NCI-H345 (cell line): ENCODE results near the gene KRTAP5-4.
"Not testable (repeated sequence)": the region's sequence is repeated elsewhere in the genome, so short reads cannot be mapped to it uniquely, and the experiment has no call there.

ENCODE experiments used
- DNase-seq: peaks from one replicate; lab custom pipeline; 2025; lab: John Stamatoyannopoulos, UW

KRTAP5-4 gene

DNA sequence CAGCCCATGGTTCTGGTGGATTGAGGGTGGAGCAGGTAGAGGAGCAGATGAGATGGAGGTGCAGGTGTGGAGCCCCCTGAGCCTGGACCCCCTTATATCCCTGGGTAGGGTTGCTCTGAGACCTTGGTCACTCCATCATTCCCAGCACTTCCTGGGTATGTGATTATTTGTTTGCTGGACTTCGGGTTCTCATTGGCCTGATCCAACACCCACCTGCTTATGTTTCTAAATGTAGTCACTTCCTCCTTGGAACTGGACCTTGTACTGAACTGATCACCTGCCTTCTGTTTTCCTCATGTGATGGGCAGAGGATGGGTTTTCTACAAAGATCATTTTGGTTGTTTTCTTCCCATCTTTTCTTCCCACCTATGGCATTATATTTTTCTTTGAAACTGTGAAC, at the start of gene KRTAP5-4:
Gene KRTAP5-4 (minus strand): TSS at position 53 of the 400 bp plus-strand sequence. CDS start 45 bp downstream, at position 8.
- no peak for DNase-seq

GRCh38 chr11:1671658-1672057, 49.7 kb upstream of the KRTAP5-4 start:
- no peak for DNase-seq

DNA sequence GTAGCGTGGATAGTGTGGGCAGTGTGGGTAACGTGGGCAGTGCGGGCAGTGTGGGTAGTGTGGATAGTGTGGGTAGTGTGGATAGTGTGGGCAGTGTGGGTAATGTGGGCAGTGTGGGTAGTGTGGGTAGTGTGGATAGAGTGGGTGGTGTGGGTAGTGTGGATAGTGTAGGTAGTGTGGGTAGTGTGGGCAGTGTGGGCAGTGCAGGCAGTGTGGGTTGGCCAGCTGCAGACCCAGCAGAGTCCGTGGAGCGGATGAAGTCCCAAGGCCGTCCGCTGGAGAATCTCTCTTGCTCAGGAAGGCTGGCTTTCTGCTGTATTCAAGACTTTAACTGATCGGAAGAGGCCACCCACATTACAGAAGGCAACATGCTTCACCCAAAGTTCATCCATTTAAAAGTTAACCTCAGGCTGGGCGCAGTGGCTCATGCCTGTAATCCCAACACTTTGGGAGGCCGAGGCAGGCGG, 49.0 kb upstream of the KRTAP5-4 start:
- no peak for DNase-seq

DNA sequence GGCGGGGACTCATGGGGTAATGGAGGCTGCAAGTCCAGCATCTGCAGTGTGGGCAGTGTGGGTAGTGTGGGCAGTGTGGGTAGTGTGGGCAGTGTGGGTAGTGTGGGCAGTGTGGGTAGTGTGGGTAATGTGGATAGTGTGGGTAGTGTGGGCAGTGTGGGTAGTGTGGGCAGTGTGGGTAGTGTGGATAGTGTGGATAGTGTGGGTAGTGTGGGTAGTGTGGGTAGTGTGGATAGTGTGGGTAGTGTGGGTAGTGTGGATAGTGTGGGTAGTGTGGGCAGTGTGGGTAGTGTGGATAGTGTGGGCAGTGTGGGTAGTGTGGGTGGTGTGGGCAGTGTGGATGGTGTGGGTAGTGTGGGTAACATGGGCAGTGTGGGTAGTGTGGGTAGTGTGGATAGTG, 48.5 kb upstream of the KRTAP5-4 start:
- DNase-seq, result not testable (repeated sequence)

- DNase-seq, result no peak
Observed at GRCh38 chr11:1669546-1670218, 47.7 kb upstream of the KRTAP5-4 start.

DNA sequence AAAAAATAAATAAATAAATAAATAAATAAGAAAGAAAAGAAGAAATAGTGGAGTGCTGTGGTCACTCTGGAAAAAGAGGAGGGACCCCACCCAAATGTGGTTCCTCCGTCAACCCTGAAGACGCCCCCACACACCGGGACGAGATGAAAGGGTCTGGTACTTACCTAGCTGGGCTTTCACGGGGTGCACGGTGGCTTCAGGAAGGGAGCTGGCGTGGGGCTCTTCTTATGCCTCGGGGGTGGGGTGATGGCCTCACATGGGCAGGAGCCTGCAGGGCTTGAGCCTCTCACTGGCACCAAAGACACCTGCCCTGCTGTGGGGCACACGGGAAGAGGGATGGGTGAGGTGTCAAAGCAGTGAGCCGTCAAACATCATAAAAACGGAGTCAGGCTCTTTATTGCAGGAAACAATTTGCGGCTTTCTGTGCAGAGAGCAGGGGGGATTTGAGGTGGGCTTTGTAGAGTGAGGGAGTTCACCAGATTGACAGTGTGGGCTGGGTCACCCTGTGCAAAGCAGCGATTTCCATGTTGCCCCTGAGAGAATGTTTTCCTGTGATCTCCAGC, 47.1 kb upstream of the KRTAP5-4 start:
- no peak for DNase-seq

DNA sequence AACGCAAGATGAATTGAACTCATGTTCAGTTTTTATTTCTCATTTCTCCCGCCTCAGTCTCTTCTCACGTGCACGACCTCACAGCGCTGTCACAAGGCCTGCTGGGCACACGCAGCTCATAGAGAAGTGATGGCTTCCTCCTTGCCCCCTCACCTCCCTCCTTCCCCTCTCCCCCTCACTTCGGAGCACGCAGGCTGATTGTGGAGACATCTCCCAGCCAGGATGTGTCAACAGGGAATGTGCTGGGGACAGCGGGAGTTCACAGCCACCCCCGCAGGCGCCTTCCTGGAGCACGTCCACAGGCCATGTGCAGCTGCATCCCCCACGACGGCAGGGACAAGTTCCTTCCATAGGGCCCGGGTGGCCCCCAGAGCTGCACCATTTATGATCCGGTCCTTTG, 46.0 kb upstream of the KRTAP5-4 start:
- no peak for DNase-seq

DNA sequence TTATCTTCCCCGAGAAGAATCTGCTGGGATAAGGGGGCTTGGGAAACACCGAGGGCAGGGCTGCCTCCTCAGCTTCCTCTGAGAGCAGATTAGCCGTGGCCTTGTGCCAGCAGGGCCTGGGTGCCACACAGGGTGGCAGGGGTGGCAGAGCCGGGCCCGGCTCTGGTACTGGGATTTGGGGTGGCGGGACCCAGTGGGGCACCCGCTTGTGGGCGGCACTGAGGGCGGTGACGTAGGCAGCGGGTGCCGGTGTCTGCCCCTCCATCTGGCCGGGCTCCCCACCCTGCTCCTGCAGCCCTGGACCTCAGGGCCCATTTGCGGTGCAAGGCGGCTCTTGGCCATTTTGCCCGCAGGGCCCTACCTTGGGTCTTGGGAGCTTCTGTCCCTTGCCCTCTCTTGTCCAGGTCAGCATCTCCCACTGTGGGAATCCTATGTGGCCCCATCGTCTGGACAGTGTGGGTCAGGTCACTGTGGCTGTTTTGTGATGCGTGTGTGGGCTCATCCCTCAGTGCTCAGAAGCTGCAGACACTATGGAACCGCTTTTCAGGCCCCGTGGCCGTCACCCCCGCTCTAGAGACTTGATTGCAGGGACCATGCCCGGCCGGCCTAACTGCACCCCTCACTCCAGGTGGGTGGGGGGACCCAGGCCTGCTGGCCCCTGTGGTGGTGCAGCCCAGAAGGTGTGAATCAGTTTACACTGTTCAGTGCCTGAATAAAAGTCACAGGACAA, 45.3 kb upstream of the KRTAP5-4 start:
- DNase-seq, result no peak

DNA sequence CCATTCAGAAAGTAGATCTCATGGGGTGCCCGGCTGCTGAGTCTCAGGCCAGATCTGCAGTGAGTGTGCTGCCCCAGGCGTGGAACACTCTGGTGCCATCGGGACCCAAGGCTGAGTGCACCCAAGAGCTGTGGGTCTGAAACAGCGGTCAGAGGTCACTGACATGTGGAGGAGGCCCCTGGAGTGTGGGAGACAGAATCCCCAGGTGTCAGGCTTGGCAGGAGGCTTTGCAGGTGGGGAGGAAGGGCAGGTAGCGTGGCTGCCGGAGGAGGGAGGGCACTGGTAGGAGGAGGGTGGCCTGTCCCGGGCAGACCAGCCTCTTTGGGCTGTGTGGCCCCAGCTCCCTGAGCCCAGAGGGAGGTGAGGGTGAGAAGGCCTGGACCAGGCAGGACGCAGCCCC, 43.4 kb upstream of the KRTAP5-4 start:
- DNase-seq, result no peak

DNA sequence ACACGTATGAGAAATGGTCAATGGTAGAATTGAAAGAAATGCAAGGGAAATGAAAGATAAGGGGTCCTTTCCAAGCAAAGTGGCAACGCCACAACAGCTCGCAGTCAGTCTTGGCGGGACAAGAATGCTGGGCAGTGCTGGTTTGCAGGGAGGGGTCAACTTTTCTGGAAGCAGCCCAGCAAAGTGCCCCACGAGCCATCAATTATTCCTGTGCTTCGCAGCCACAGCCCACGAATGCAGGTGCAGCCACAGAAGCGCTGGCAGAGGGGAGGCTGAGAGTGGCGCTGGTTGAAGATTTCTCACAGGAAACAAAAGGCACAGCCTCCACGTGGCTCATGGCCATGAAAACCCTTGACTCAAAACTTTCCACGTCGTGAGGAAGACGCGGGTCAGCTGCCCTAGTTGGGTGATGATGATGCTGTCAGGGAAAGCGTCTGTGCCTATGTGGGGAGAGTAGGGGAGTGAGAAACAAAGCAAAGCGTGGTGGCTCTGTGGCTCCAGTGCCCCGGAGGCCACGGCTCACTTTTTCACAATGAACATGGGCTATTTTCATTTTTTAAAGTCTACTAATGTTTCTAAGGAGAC, 40.9 kb upstream of the KRTAP5-4 start:
- DNase-seq, result not testable (repeated sequence)

GRCh38 chr11:1661454-1662269, 39.7 kb upstream of the KRTAP5-4 start:
- not testable (repeated sequence) for DNase-seq

GRCh38 chr11:1660111-1660867, 38.4 kb upstream of the KRTAP5-4 start:
- no peak for DNase-seq

- no peak for DNase-seq
Observed at GRCh38 chr11:1659506-1659905, 37.6 kb upstream of the KRTAP5-4 start.

DNA sequence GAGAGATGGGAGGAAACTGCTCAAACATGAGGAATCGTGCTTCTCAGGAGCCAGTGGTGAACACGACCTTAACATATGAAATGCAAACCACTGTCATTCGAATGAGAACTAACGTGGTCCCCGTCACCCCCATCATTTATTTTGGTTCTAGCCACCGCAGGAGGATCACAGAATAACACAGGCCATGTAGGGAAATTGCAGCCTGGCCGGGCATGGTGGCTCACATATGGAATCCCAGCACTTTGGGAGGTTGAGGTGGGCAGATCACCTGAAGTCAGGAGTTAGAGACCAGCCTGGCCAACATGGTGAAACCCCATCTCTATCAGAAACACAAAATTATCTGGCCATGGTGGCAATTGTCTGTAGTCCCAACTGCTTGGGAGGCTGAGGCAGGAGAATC, 34.7 kb upstream of the KRTAP5-4 start:
- no peak for DNase-seq

DNA sequence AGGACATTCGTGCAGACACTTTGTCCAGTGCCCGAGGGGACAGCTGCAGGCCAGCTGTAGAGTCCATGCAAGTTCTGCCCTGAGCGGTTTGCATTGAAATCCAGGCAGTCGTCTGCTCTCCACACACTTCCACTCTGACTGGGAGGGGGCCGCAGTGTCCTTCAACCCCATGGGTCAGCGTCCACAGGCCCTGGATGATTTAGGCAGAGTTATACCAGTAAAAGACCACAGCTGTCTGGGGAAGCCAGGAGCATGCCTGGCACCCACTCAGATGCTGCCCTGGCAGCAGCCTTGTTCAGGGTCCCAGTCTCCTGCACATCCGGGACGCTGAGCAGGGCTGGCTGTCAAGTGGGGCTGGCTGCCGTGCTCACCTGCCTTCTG, 34.1 kb upstream of the KRTAP5-4 start:
- no peak for DNase-seq

DNA sequence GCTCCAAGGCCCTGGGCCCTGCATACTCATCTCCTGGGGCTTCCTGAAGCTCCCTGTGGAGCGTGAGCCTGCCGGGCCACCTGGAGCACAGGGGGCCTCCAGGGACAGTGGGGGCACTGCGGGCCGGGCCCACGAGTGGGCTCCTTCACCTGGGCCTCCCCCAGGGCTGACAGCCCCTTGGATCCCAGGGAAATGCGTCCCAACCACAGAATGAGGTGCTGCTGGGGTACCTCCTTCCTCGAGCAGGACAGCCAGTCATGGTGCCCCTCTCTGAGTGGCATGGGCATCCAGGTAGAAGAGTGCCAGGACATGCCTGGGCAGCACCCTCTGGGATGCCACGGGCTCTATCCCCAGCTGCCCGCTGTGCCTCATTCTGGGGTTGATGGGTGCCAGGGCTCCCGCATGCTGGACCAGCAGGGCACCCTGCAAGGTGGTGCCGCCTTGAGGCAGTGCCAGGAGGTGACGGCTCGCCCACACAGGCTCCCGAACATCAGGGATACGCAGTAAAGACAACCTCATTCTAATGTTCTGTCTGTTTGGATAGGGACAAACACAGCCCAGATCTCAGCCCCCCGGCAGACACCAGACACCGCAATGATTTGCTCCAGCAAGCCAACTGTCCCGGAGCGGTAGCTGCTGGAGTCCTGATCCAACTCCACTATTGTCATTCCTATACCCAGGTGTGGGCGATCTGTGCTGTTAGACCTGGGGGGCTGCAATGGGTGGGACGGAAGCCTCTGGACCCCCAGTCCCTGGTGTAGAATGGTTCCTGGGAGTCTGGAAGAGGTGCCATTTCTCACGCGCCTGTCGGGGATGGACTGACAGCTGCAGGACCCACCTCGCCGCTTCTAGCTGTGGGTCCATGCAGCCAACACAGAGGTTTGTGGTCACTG, 33.5 kb upstream of the KRTAP5-4 start:
- peak; percentile 45 for DNase-seq

- DNase-seq, result no peak
Observed at GRCh38 chr11:1654388-1655167, 32.6 kb upstream of the KRTAP5-4 start.

DNA sequence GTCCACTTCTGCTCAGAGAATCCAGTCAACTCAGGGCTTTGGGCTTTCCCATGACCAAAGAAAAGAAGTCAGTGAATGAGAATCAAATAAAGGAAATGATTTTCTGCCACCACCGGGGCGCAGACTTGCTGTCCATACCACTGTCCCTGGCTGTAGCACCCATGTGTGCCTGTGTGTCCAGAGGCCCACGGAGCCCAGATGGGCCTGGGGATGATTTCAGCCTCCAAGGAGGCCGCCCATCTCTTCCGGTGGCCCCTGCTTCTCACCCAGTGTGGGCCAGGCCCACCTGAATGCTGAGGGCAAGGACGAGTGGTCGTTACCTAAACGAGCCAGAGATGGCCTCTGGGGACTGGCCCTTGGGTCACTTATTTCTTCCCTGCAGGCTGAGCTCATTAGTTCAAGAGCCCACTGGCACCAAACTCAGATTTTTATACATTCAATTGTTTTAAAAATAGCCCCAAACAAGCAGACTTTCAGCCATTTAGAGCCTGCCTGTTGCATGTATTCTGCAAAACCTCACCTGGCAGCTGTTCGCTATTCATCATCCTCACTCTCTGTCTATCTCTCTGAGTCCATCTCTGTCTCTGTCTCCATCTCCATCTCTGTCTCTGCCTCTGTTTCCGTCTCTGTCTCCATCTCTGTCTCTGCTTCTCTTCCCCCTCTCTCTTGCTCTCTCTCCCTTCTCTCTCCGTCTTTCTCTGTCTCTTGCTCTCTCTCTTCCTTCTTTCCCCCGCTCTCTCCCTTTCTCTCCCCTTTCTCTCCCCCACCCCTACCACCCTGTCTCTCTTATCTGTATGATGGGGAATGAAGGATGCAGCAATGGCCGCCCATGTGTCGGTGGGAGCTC, 31.8 kb upstream of the KRTAP5-4 start:
- DNase-seq, result no peak
